NCI-H187 treated with DMSO at 0.1 percent for 48 hours (cell line): ENCODE results near the gene PTH.

ENCODE experiments used
- DNase-seq: peaks from one replicate; lab custom pipeline; 2025; lab: John Stamatoyannopoulos, UW

PTH gene

DNA sequence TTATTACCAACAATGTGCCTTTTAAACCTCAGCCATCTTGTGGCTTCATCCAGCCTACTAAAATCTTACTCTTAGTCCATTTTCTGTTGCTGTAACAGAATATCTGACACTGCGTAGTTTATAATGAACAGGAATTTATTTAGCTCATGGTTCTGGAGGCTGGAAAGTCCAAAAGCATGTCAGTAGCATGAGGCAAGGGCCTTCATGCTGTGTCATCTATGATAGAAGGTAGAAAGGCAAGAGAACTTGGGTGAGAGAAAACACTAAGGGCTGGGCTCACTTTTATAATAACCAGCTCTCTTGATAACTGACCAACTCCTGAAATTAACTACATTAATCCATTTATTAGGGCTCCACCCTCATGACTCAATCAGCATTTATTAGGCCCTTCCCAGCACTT lies 46.3 kb downstream of the PTH start:
- no peak for DNase-seq

DNA sequence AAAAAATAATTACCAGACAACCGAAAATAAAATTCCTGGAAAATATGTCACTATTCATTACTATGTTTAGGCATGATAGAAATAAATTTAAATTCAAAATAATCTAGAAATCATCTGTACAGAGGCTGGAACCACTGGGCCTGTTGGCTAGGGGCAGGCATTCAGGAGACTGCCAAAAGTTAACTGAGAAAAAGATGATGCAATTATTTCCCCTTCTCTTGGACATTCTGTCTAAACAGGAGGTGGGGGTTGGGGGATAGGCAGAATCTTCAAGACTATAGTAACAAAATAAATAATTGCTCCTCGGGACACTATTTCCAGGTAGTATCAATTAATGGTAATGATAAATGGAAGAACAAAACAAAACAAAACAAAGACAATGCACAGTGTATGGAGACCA lies 46.9 kb downstream of the PTH start:
- no peak for DNase-seq

DNA sequence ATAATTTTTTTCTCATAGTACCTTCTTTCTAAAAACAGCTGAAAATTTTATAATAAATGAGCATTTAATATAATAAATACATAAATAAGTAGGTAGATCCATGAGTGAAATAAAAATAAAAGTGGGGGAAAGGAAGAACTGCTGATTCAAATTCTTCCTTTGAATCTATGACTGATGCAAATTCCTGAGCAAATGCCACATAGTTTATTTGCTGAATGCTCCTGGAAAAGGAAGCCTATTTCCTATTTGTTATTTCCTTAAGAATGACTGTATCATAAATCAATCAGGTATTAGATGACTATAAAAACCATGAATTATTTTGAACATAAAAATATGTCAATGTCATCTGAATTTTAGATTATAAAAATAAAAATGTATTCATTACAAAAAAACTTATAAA lies 49.4 kb downstream of the PTH start:
- no peak for DNase-seq

DNA sequence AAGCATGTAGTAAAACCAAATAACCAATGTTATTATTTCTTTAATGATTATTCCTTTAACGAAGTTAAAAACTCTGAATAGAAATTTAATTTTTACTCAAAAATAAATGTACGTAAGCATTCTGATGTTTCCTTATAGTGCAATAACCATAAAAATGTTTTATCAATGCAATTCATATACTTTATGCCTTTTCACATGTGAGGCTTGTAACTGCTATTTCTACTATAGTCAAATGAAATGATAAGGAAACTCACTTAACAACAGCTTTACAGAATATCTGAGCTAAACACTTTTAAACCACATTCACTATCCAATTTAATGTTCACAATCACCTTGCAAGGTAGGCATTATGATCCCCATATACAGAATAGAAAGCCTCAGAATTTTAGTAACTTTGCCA lies 50.2 kb downstream of the PTH start:
- DNase-seq: no peak
